IPS-NIHi7 (cell line): ENCODE results near the gene RBM22.

Experiments used
- DNase-seq: peaks from one replicate; pipeline ENCODE4 v3.0.0; 2012; ENCODE audit warnings: mixed read lengths; ENCODE audit errors: extremely low spot score

RBM22 gene

GRCh38 chr5:150651924-150652671 lies 48.8 kb downstream of the RBM22 start:
- DNase-seq = no peak

GRCh38 chr5:150651382-150651781 lies 49.5 kb downstream of the RBM22 start:
- DNase-seq = no peak

- no peak for DNase-seq
These were observed 50.5 kb downstream of the RBM22 start for GRCh38 chr5:150650021-150651006.

- DNase-seq = no peak
These were observed 51.5 kb downstream of the RBM22 start for GRCh38 chr5:150649108-150650020.

- DNase-seq = no peak
These were observed 52.4 kb downstream of the RBM22 start for GRCh38 chr5:150648294-150649107.

GRCh38 chr5:150647275-150648251 lies 53.3 kb downstream of the RBM22 start:
- no peak for DNase-seq

GRCh38 chr5:150645070-150645700 lies 55.7 kb downstream of the RBM22 start:
- no peak for DNase-seq

- no peak for DNase-seq
These were observed 56.3 kb downstream of the RBM22 start for GRCh38 chr5:150644514-150644913.

GRCh38 chr5:150644058-150644457 lies 56.8 kb downstream of the RBM22 start:
- no peak for DNase-seq

- DNase-seq = no peak
These were observed 57.7 kb downstream of the RBM22 start for GRCh38 chr5:150642991-150643710.

- DNase-seq = no peak
These were observed 58.3 kb downstream of the RBM22 start for GRCh38 chr5:150642567-150642927.

GRCh38 chr5:150641824-150642566 lies 58.9 kb downstream of the RBM22 start:
- no peak for DNase-seq

GRCh38 chr5:150641006-150641570 lies 59.8 kb downstream of the RBM22 start:
- DNase-seq = no peak
